ENCODE results near the gene P2RX1. TPM values are rescaled to one million over a fixed set of nuclear protein-coding genes. Genes with fewer than 3 reads are reported as not detected.

P2RX1 gene
- total RNA-seq, 2 experiments from 2014 or later: 0.34 to 1.0 TPM

DNA sequence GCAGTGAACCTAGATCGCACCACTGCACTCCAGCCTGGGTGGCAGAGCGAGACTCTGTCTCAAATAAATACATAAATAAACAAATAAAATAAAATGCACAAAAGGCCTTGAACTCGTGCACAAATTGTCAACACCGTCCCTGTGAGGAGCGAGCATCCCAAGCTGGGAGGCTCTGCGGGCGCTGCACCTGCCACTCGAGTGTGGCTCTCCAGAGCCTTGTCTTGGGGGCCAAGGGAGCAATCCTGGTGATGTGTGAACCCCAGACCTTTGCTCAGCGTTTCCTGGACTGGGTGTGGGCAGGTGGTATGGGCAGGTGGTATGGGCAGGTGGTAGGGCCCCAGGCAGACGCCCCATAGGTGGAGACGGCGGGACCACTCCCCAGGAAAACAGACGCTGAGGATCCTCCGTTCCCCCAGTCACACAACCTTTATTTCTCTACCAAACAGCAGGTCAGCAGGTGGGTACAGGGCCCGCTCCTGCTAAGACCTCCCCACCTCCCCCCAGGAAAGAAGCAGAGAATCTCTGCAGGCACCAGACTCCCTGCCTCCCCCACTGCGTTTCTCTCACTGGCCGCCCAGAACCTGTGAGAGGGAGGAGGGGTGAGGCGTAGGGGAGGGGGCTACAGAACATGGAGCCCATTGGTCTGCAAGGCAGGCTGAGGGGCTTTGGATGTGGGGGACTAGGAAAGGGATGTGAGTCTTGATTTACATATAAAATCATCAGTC lies 7.4 kb upstream of the P2RX1 start:
- intact Hi-C loops (cut with DNase I, micrococcal nuclease): loop anchor here in 1 of 2 experiments (1.0 kb wide), 1 partner anchor 43 kb away; no protein-coding TSS in a partner anchor
- ChIA-PET CTCF (interaction anchor here (1.5 kb wide), 1 partner anchor 9 kb away, joined by 4 read pairs; no protein-coding TSS in a partner anchor), POLR2A (no interaction called here)
- no peaks in the 10 kb centered on the region for H3K4me1 Mint-ChIP-seq (ENCODE audit: low read depth)
- H3K27me3 ChIP-seq (ENCODE audit: control insufficient read depth in 1 of 2, insufficient read depth in 2 of 2, low read length in 2 of 2): no peaks in the 10 kb centered on the region
- H3K9me3 ChIP-seq (ENCODE audit: control insufficient read depth in 1 of 2, insufficient read depth in 1 of 2, low read length in 2 of 2): no peaks in the 10 kb centered on the region
- TF ChIP-seq, protein P1, sequence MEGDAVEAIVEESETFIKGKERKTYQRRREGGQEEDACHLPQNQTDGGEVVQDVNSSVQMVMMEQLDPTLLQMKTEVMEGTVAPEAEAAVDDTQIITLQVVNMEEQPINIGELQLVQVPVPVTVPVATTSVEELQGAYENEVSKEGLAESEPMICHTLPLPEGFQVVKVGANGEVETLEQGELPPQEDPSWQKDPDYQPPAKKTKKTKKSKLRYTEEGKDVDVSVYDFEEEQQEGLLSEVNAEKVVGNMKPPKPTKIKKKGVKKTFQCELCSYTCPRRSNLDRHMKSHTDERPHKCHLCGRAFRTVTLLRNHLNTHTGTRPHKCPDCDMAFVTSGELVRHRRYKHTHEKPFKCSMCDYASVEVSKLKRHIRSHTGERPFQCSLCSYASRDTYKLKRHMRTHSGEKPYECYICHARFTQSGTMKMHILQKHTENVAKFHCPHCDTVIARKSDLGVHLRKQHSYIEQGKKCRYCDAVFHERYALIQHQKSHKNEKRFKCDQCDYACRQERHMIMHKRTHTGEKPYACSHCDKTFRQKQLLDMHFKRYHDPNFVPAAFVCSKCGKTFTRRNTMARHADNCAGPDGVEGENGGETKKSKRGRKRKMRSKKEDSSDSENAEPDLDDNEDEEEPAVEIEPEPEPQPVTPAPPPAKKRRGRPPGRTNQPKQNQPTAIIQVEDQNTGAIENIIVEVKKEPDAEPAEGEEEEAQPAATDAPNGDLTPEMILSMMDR (IDR thresholded peaks at IDR 0.05): no peak
- no peak for ATAC-seq (ENCODE audit: poor library complexity)
- H3K27ac Mint-ChIP-seq: peak overlapping the region; percentile 62
- H3K36me3 Mint-ChIP-seq (ENCODE audit: low read depth): peaks cover 41% of the 10 kb centered on the region
- H3K4me3 ChIP-seq (ENCODE audit: low read length): no peak overlapping the region
- no peak overlapping the region for H3K4me3 Mint-ChIP-seq
- H3K27ac ChIP-seq (ENCODE audit: low read depth in 1 of 2, low read length in 2 of 2): no peak overlapping the region
- no peaks in the 10 kb centered on the region for H3K9me3 Mint-ChIP-seq
- H3K36me3 ChIP-seq (ENCODE audit: insufficient read depth, low read length): peaks cover 38% of the 10 kb centered on the region
- no peak for DNase-seq
- no peaks in the 10 kb centered on the region for H3K27me3 Mint-ChIP-seq
- H3K4me1 ChIP-seq (ENCODE audit: insufficient read depth, low read length): no peaks in the 10 kb centered on the region

DNA sequence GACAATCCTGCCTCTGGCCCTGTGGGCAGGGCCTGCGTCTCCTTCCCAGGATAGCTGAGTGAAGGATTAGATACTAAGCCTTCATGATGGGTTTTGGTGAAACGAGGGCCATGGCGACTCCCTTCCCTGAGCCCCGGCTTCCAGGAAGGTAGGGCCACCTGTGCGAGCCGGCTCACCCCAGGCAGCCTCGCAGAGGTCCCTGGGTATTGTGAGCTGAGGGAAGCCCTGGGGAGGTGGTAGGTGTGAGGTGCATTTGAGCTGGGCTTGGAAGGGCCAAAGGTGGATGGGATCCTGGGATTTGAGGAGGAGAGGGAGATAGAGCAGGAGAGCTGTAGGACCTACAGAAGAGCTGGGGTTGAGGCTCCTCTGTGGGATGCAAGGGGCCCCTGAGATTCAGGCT lies 6.5 kb upstream of the P2RX1 start:
- no peak overlapping the region for H3K27ac ChIP-seq (ENCODE audit: low read depth in 1 of 2, low read length in 2 of 2)
- H3K9me3 ChIP-seq (ENCODE audit: control insufficient read depth in 1 of 2, insufficient read depth in 1 of 2, low read length in 2 of 2): no peaks in the 10 kb centered on the region
- ATAC-seq (ENCODE audit: poor library complexity) (no peak), DNase-seq (no peak)
- no peaks in the 10 kb centered on the region for H3K27me3 ChIP-seq (ENCODE audit: control insufficient read depth in 1 of 2, insufficient read depth in 2 of 2, low read length in 2 of 2)
- no peaks in the 10 kb centered on the region for H3K9me3 Mint-ChIP-seq
- no peaks in the 10 kb centered on the region for H3K27me3 Mint-ChIP-seq
- TF ChIP-seq, protein P1 (IDR thresholded peaks at IDR 0.05): no peak
- peaks cover 36% of the 10 kb centered on the region for H3K36me3 Mint-ChIP-seq (ENCODE audit: low read depth)
- ChIA-PET POLR2A (interaction anchor here (1.3 to 1.4 kb wide), 2 partner anchors 41 to 43 kb away, joined by 3 read pairs; no protein-coding TSS in a partner anchor), CTCF (interaction anchor here (1.5 kb wide), 1 partner anchor 9 kb away, joined by 4 read pairs; no protein-coding TSS in a partner anchor)
- intact Hi-C loops (cut with DNase I, micrococcal nuclease): no loop called here
- H3K27ac Mint-ChIP-seq: peak overlapping the region; percentile 44
- H3K4me3 ChIP-seq (ENCODE audit: low read length): no peak overlapping the region
- peaks cover 29% of the 10 kb centered on the region for H3K36me3 ChIP-seq (ENCODE audit: insufficient read depth, low read length)
- H3K4me3 Mint-ChIP-seq: peak overlapping the region; percentile 25
- H3K4me1 ChIP-seq (ENCODE audit: insufficient read depth, low read length): no peaks in the 10 kb centered on the region
- H3K4me1 Mint-ChIP-seq (ENCODE audit: low read depth): no peaks in the 10 kb centered on the region

GRCh38 chr17:3921502-3922319 lies 5.4 kb upstream of the P2RX1 start:
- H3K36me3 Mint-ChIP-seq (ENCODE audit: low read depth): peaks cover 25% of the 10 kb centered on the region
- intact Hi-C loops (cut with DNase I, micrococcal nuclease): no loop called here
- no peaks in the 10 kb centered on the region for H3K27me3 ChIP-seq (ENCODE audit: control insufficient read depth in 1 of 2, insufficient read depth in 2 of 2, low read length in 2 of 2)
- CTCF ChIA-PET: interaction anchor here (1.2 kb wide), 1 partner anchor 58 kb away, joined by 3 read pairs; no protein-coding TSS in a partner anchor
- H3K27ac ChIP-seq (ENCODE audit: low read depth in 1 of 2, low read length in 2 of 2): no peak overlapping the region
- ATAC-seq (ENCODE audit: poor library complexity) (no peak), DNase-seq (no peak)
- no peaks in the 10 kb centered on the region for H3K9me3 ChIP-seq (ENCODE audit: control insufficient read depth in 1 of 2, insufficient read depth in 1 of 2, low read length in 2 of 2)
- H3K4me3 Mint-ChIP-seq: no peak overlapping the region
- H3K27me3 Mint-ChIP-seq: no peaks in the 10 kb centered on the region
- no peak overlapping the region for H3K4me3 ChIP-seq (ENCODE audit: low read length)
- H3K9me3 Mint-ChIP-seq: no peaks in the 10 kb centered on the region
- H3K4me1 Mint-ChIP-seq (ENCODE audit: low read depth): peaks cover 5% of the 10 kb centered on the region
- H3K4me1 ChIP-seq (ENCODE audit: insufficient read depth, low read length): peaks cover 10% of the 10 kb centered on the region
- peaks cover 19% of the 10 kb centered on the region for H3K36me3 ChIP-seq (ENCODE audit: insufficient read depth, low read length)
- H3K27ac Mint-ChIP-seq: peak overlapping the region; percentile 44
- POLR2A ChIA-PET: interaction anchor here (1.3 to 1.4 kb wide), 2 partner anchors 42 to 44 kb away, joined by 3 read pairs; no protein-coding TSS in a partner anchor
- TF ChIP-seq, protein P1 (IDR thresholded peaks at IDR 0.05): no peak
